Prostate gland (tissue), 2 donors: ENCODE results near the gene VPS9D1.

Experiments
- CTCF ChIP-seq, 4 experiments: fragments of 200-600 bp in 2 of 4; fragments of 450-650 bp in 2 of 4; sonication (generic) in 2 of 4; IDR thresholded peaks; 1 replicate in 3 of 4; 2 replicates in 1 of 4; pipeline ENCODE4 v1.5.1; 2016 to 2019; ENCODE audit warnings: antibody characterized with exemption in 4 of 4, mild to moderate bottlenecking in 2 of 4, moderate library complexity in 2 of 4
- POLR2AphosphoS5 ChIP-seq: sonication (generic); formaldehyde crosslinking; IDR thresholded peaks from one replicate; pipeline ENCODE4 v1.6.1; 2017; ENCODE audit warnings: antibody characterized with exemption

- TF ChIP-seq CTCF (IDR thresholded peaks at IDR 0.05), result no peak
- no peak for TF ChIP-seq POLR2AphosphoS5
These were observed 9.0 kb downstream of the VPS9D1 start for GRCh38 chr16:89711601-89712273.
